ENCODE measurements around the gene LSG1. TPM values are rescaled to one million over a fixed set of nuclear protein-coding genes. Genes with fewer than 3 reads are reported as not detected.

LSG1 gene
- total RNA-seq, 1 experiment from 2014 or later, result 39.7 TPM

DNA sequence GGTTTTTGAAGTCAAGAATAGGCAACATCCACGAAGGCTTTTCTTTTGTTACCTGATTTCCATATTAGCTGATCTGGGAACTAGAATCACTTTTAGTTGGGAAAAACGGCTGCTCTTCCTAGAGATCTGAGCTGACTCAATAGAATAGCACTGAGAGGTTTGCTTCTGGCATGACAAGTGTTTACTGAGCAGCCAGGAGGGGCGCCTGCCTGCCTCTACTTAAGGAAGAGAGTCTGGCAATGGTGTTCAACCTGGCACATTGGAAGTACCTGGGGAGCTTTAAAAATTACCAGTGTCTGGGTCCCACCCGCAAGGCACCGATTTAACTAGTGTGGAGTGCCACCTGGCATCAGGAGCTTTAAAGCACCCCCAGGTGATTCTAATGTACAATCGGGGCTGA lies 48.1 kb upstream of the LSG1 start (continued):
- TF ChIP-seq, protein P1, sequence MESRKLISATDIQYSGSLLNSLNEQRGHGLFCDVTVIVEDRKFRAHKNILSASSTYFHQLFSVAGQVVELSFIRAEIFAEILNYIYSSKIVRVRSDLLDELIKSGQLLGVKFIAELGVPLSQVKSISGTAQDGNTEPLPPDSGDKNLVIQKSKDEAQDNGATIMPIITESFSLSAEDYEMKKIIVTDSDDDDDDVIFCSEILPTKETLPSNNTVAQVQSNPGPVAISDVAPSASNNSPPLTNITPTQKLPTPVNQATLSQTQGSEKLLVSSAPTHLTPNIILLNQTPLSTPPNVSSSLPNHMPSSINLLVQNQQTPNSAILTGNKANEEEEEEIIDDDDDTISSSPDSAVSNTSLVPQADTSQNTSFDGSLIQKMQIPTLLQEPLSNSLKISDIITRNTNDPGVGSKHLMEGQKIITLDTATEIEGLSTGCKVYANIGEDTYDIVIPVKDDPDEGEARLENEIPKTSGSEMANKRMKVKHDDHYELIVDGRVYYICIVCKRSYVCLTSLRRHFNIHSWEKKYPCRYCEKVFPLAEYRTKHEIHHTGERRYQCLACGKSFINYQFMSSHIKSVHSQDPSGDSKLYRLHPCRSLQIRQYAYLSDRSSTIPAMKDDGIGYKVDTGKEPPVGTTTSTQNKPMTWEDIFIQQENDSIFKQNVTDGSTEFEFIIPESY (IDR thresholded peaks at IDR 0.05; ENCODE audit: extremely low read depth, insufficient replicate concordance, low read length), result no peak
- TF ChIP-seq POLR2AphosphoS5 (IDR thresholded peaks at IDR 0.05; ENCODE audit: low read depth, low read length) (no peak), JUND (IDR thresholded peaks at IDR 0.05) (no peak)

DNA sequence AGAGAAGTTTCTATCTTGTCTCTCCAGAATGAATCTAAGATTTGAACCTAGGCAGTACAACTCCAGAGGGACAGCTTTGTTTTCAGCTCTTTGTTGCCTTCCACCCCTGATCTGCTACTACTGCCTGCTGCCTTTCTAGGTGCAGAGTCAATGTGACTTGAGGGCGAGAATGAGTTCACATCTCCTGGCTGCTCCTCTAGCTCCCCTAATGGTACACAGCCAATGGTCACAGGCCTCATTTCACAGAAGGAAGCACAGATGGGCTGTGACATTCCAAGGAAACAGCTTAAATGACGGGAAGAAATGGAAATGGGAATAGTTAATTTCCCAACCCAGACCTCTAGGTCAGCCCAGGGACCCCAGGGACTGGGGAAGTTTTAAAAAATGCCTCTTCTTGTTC lies 46.1 kb upstream of the LSG1 start:
- H3K4me2 ChIP-seq (ENCODE audit: low read length), result no peak overlapping the region
- no peaks in the 10 kb centered on the region for H3K9me3 ChIP-seq (ENCODE audit: control insufficient read depth in 1 of 2, insufficient read depth in 1 of 2, low read depth in 1 of 2, low read length in 2 of 2)
- intact Hi-C loops (cut with micrococcal nuclease), result no loop called here
- no peaks in the 10 kb centered on the region for H3K79me2 ChIP-seq (ENCODE audit: insufficient read depth, low read length)
- H3K9ac ChIP-seq (ENCODE audit: low read length), result no peak overlapping the region
- ChIA-PET POLR2A (interaction anchor here (1.1 kb wide), 1 partner anchor 23 kb away, joined by 3 read pairs; no protein-coding TSS in a partner anchor), RAD21 (ENCODE audit: low non-redundant PET in 1 of 2, low total read pairs in 2 of 2, uncharacterized antibody in 2 of 2, unreplicated experiment in 2 of 2) (no interaction called here), CTCF (no interaction called here)
- no peak for DNase-seq (ENCODE audit: low read depth, low spot score)
- no peak for TF ChIP-seq ZNF274 (IDR thresholded peaks at IDR 0.05; ENCODE audit: low read depth, low read length)
- no peak for TF ChIP-seq POLR2AphosphoS5 (IDR thresholded peaks at IDR 0.05; ENCODE audit: low read depth, low read length)
- TF ChIP-seq, protein P2, sequence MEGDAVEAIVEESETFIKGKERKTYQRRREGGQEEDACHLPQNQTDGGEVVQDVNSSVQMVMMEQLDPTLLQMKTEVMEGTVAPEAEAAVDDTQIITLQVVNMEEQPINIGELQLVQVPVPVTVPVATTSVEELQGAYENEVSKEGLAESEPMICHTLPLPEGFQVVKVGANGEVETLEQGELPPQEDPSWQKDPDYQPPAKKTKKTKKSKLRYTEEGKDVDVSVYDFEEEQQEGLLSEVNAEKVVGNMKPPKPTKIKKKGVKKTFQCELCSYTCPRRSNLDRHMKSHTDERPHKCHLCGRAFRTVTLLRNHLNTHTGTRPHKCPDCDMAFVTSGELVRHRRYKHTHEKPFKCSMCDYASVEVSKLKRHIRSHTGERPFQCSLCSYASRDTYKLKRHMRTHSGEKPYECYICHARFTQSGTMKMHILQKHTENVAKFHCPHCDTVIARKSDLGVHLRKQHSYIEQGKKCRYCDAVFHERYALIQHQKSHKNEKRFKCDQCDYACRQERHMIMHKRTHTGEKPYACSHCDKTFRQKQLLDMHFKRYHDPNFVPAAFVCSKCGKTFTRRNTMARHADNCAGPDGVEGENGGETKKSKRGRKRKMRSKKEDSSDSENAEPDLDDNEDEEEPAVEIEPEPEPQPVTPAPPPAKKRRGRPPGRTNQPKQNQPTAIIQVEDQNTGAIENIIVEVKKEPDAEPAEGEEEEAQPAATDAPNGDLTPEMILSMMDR (IDR thresholded peaks at IDR 0.05 in 2 of 3, conservative IDR thresholded peaks at IDR 0.05 in 1 of 3; ENCODE audit: borderline replicate concordance in 1 of 3, insufficient read depth in 1 of 3, low read depth in 2 of 3, low read length in 2 of 3), result no peak
- TF ChIP-seq, protein P3, sequence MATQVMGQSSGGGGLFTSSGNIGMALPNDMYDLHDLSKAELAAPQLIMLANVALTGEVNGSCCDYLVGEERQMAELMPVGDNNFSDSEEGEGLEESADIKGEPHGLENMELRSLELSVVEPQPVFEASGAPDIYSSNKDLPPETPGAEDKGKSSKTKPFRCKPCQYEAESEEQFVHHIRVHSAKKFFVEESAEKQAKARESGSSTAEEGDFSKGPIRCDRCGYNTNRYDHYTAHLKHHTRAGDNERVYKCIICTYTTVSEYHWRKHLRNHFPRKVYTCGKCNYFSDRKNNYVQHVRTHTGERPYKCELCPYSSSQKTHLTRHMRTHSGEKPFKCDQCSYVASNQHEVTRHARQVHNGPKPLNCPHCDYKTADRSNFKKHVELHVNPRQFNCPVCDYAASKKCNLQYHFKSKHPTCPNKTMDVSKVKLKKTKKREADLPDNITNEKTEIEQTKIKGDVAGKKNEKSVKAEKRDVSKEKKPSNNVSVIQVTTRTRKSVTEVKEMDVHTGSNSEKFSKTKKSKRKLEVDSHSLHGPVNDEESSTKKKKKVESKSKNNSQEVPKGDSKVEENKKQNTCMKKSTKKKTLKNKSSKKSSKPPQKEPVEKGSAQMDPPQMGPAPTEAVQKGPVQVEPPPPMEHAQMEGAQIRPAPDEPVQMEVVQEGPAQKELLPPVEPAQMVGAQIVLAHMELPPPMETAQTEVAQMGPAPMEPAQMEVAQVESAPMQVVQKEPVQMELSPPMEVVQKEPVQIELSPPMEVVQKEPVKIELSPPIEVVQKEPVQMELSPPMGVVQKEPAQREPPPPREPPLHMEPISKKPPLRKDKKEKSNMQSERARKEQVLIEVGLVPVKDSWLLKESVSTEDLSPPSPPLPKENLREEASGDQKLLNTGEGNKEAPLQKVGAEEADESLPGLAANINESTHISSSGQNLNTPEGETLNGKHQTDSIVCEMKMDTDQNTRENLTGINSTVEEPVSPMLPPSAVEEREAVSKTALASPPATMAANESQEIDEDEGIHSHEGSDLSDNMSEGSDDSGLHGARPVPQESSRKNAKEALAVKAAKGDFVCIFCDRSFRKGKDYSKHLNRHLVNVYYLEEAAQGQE (IDR thresholded peaks at IDR 0.05; ENCODE audit: low read depth), result no peak
- TF ChIP-seq RAD21 (IDR thresholded peaks at IDR 0.05; ENCODE audit: low read depth), result no peak
- no peak for TF ChIP-seq ZFX (IDR thresholded peaks at IDR 0.05)
- TF ChIP-seq EGR1 (IDR thresholded peaks at IDR 0.05; ENCODE audit: low read depth), result no peak
- no peak for TF ChIP-seq POLR2A (IDR thresholded peaks at IDR 0.05; ENCODE audit: borderline replicate concordance, extremely low read depth, insufficient read depth, insufficient read length)
- TF ChIP-seq, protein P4, sequence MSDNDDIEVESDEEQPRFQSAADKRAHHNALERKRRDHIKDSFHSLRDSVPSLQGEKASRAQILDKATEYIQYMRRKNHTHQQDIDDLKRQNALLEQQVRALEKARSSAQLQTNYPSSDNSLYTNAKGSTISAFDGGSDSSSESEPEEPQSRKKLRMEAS (IDR thresholded peaks at IDR 0.05), result no peak
- H3K36me3 ChIP-seq (ENCODE audit: control insufficient read depth in 1 of 2, insufficient read depth in 2 of 2, low read length in 2 of 2), result no peaks in the 10 kb centered on the region
- H3K4me3 ChIP-seq (replicated peaks in 1 of 2; ENCODE audit: low read depth in 1 of 2, low read length in 2 of 2), result no peak overlapping the region
- no peaks in the 10 kb centered on the region for H4K20me1 ChIP-seq (ENCODE audit: insufficient read depth)
- no peaks in the 10 kb centered on the region for H3K4me1 ChIP-seq (ENCODE audit: control insufficient read depth in 1 of 2, insufficient read depth in 2 of 2, low read length in 2 of 2)
- no peaks in the 10 kb centered on the region for H3K27me3 ChIP-seq (ENCODE audit: insufficient read depth, low read length)
- no peak overlapping the region for H3K27ac ChIP-seq (ENCODE audit: low read depth, low read length)
- no peak for ATAC-seq
- no peak overlapping the region for H2AFZ ChIP-seq (ENCODE audit: low read depth, low read length, poor library complexity, severe bottlenecking)
- no TSS peak for BruUV-seq (replicated peaks)
- no peaks in the 10 kb centered on the region for H3K9me2 ChIP-seq (ENCODE audit: insufficient read depth)

Measured in HCT116 (cell line).